GM12892 (cell line): ENCODE results near the gene MRGPRE.

Source experiments
- POLR2A ChIP-seq: IDR thresholded peaks from 2 replicates; pipeline ENCODE4 v1.6.1; 2011; ENCODE audit warnings: low read depth, low read length, control low read depth
- TAF1 ChIP-seq: IDR thresholded peaks from 2 replicates; pipeline ENCODE4 v1.6.1; 2011; ENCODE audit warnings: low read depth, mild to moderate bottlenecking, control low read depth, low read length, borderline replicate concordance

DNA sequence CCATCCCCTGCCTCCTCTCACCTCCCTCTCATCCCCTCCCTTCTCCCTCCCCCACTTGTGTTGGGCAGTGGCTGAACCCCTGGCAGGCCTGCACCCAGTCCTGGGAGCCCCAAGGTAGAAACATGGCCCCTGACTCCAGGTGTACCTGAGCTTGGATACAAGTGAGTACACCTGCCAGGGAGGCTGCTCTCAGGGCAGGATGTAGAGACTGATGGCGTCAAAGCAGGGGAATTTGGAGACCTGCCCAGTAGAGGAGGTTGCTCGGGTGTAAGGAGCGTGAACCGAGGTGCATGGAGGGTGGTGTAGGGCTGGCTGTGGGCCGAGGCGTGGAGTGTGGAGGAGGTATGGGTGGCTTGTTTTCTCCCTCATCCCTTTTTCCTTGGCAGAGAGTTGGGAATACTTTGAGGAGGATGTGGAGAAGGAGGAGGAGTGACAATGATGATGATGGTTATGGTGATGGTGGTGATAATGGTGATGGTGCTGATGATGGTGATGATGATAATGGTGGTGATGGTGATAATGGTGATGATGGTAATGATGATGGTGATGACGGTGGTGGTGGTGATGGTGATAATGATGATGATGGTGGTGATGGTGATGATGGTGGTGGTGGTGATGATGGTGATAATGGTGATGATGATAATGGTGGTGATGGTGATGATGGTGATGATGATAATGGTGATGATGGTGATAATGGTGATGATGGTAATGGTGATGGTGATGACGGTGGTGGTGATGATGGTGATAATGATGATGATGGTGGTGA, 25.9 kb downstream of the MRGPRE start:
- TF ChIP-seq POLR2A (no peak), TAF1 (no peak)
